Measurements from ENCODE around the gene CDH13.

The CDH13 gene

GRCh38 chr16:83494459-83494858 lies 867.7 kb downstream of the CDH13 start:
- DNase-seq (ENCODE audit: low read depth in 2 of 2), result no peak

DNA sequence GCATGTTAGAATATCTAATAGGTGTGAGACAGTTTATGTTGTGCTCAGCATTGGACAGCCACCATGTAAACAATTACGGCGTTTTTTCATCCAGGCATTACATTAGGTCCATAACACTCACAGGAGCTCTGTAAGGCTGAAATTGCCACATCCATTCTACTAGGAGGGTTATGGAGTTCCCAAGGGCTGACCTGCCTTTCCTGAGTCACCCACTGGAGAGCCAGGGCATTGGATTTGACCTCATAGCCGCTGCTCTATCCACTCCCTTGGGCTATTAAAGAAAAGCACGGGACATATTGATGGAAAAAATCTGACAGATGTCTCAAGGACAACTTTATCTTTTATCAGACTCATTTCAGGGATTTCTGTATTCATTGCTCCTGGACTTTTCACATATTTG lies 874.7 kb downstream of the CDH13 start:
- DNase-seq (ENCODE audit: low read depth in 2 of 2), result no peak

- no peak for DNase-seq (ENCODE audit: low read depth in 2 of 2)
These were observed 881.5 kb downstream of the CDH13 start for GRCh38 chr16:83508295-83508694.

- no peak for DNase-seq (ENCODE audit: low read depth in 2 of 2)
These were observed 882.5 kb downstream of the CDH13 start for GRCh38 chr16:83509316-83509715.

DNA sequence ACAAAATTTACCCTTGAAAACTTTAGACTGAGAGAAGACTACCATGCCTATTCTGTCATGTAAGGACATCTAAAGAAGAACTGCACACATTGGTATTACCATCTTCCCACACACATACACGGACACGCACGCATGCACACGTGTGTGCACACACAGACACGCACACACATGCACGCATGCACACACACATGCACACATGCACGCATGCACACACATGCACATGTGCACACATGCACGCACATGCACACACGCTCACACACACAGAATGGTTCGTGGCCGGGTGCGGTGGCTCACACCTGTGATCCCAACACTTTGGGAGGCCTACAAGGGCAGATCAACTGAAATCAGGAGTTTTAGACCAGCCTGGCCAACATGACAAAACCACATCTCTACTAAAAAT lies 884.1 kb downstream of the CDH13 start:
- DNase-seq (ENCODE audit: low read depth in 2 of 2), result no peak

DNA sequence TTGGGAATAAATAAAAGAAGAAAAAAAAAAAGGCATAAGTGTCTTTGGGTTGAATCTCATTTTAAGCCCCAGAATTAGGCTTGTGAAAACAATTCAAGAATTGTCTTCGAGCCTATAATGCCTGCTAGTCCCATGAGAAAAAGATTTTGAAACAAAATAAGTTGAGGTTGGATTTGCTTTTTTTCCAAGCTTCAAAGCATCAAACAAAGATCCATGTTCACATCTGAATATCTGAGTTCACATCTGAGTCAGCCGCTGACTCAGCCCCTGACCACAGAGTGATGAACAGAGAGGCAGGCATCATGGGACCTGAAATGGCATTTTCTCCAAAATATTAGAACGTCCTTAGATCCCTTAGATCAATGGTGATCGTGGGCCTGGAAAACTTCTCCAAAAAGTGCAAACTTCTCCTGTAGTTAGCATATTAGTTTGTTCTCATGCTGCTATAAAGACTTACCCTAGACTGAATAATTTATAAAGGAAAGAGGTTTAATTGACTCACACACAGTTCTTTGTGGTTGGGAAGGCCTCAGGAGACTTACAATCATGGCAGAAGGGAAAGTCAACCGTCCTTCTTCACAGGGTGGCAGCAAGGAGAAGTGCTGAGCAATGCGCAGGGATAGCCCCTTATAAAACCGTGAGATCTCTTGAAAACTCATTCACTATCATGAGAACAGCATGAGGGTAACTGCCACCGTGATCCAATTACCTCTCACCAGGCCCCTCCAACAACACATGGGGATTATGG lies 886.4 kb downstream of the CDH13 start:
- no peak for DNase-seq (ENCODE audit: low read depth in 2 of 2)

DNA sequence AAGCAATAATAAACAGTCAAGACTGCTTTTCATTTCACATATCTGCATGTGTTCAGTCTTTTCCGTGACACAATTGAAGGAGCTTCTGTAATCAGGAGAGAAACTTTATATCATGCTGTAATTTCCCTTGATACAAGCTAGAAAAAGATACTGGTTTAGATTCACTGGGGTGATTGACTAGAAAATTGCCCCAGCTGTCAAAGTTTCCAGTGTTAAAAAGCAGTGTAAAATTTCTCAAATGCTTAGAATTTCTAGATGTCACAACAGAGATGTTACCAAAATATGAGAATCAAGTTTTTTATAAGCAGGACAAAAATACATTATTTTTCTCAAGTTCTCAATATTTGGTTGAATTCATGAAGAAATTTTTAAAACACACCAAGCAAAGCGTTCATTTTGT lies 888.6 kb downstream of the CDH13 start:
- no peak for DNase-seq (ENCODE audit: low read depth in 2 of 2)

GRCh38 chr16:83516931-83517330 lies 890.2 kb downstream of the CDH13 start:
- DNase-seq (ENCODE audit: low read depth in 2 of 2), result no peak

GRCh38 chr16:83517398-83517797 lies 890.6 kb downstream of the CDH13 start:
- DNase-seq (ENCODE audit: low read depth in 2 of 2), result no peak

GRCh38 chr16:83520596-83520995 lies 893.8 kb downstream of the CDH13 start:
- no peak for DNase-seq (ENCODE audit: low read depth in 2 of 2)

GRCh38 chr16:83530293-83530692 lies 903.5 kb downstream of the CDH13 start:
- no peak for DNase-seq (ENCODE audit: low read depth in 2 of 2)

- no peak for DNase-seq (ENCODE audit: low read depth in 2 of 2)
These were observed 905.9 kb downstream of the CDH13 start for GRCh38 chr16:83532634-83533033.

DNA sequence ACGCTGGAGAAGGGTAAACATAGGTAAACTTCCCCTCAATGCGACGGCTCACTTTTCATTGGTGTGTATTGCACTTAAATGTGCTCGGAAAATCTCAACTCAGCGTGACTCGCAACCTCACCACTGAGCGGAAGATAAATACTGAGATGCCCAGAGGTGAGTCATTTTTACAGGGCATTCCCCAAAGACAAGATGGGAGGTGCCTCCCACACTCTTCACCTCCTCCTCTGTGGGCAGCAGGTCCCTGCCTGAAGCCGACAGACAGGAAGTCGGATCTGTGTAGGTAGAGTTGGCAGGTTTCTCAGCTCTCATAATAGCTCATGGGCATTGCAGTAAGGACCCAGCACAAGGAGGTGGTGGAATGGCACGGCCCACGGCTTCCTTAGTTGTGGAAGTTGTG lies 906.4 kb downstream of the CDH13 start:
- DNase-seq (ENCODE audit: low read depth in 2 of 2), result no peak

- DNase-seq (ENCODE audit: low read depth in 2 of 2), result no peak
These were observed 911.9 kb downstream of the CDH13 start for GRCh38 chr16:83538707-83539106.

DNA sequence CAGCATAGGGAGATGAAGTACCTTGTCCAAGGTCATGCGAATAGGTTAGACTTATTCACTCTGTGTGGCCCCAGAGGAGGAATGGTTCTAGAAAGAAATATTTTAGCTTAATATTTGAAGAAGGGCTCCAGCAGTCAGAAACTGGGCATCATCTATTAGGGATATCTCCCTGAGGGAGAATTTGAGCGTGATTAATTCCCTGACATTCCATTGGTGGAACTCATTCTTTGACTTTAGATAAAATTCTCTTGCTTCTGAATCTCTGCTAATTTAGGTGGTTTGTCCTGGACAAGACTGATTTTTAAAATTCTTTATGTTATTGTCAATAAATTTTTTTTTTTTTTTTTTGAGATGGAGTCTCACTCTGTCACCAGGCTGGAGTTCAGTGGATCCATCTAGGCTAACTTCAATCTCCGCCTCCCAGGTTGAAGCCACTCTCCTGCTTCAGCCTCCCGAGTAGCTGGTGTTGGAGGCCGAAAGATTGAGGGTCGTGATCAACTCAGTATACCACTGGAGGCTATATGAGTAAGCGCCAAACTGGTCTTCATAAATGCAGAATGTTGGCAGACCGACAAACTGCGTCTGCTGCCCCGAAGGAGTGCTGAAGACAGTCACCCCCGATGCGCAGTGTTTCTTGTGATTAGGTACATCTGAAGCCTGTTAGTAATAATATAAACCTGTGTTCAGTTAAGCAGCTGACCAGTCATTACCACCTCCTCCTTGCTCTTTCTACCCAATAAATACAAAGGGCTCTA lies 913.1 kb downstream of the CDH13 start:
- DNase-seq (ENCODE audit: low read depth in 2 of 2), result no peak

- DNase-seq (ENCODE audit: low read depth in 2 of 2), result no peak
These were observed 914.5 kb downstream of the CDH13 start for GRCh38 chr16:83541231-83541630.

GRCh38 chr16:83542491-83542890 lies 915.7 kb downstream of the CDH13 start:
- DNase-seq (ENCODE audit: low read depth in 2 of 2), result no peak

- DNase-seq (ENCODE audit: low read depth in 2 of 2), result no peak
These were observed 922.8 kb downstream of the CDH13 start for GRCh38 chr16:83549316-83550182.

GRCh38 chr16:83550183-83550569 lies 923.4 kb downstream of the CDH13 start:
- DNase-seq (ENCODE audit: low read depth in 2 of 2), result no peak

- DNase-seq (ENCODE audit: low read depth in 2 of 2), result no peak
These were observed 925.5 kb downstream of the CDH13 start for GRCh38 chr16:83552228-83552627.

DNA sequence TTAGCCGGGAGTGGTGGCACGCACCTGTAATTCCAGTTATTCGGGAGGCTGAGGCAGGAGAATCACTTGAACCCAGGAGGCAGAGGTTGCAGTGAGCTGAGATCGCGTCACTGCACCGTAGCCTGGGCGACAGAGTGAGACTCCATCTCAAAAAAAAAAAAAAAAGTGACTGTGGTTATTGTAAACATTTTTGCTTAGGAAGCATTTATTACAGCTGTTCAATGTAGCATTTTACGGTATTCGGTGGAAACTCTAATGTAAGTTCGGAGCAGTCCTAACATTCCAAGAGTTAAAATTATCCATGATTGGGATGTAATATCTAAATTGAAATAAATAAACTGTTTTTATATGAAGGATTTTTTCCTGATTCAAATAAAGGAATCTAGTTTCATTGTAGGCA lies 926.2 kb downstream of the CDH13 start:
- no peak for DNase-seq (ENCODE audit: low read depth in 2 of 2)

- DNase-seq (ENCODE audit: low read depth in 2 of 2), result no peak
These were observed 927.3 kb downstream of the CDH13 start for GRCh38 chr16:83554096-83554495.

Data from stimulated activated CD4-positive, alpha-beta T cell treated with anti-CD3 and anti-CD28 coated beads, Interleukin-15, amount 100 ng/mL, for 48 hours (primary cell).